Retinal pigment epithelial cell (primary cell): ENCODE data around the gene GALNT15.
A peak's percentile ranks its signal among the peaks of the same experiment; 100 is the strongest.

ENCODE experiments used
- DNase-seq: peaks from one replicate; pipeline ENCODE4 v3.0.0-alpha.2; 2010; ENCODE audit warnings: low read depth
- H3K4me3 ChIP-seq: 2 replicates; pipeline ENCODE4 v1.5.1; 2011; ENCODE audit warnings: mild to moderate bottlenecking, low read length, control low read depth, moderate library complexity
- TF ChIP-seq, protein P1 (sequence below): conservative IDR thresholded peaks from 2 replicates; pipeline ENCODE4 v1.5.1; 2011; ENCODE audit warnings: low read depth, low read length, control low read depth, inconsistent platforms

GALNT15 gene

GRCh38 chr3:16143861-16144447 is 30.5 kb upstream of the GALNT15 start:
- TF ChIP-seq, protein P1, sequence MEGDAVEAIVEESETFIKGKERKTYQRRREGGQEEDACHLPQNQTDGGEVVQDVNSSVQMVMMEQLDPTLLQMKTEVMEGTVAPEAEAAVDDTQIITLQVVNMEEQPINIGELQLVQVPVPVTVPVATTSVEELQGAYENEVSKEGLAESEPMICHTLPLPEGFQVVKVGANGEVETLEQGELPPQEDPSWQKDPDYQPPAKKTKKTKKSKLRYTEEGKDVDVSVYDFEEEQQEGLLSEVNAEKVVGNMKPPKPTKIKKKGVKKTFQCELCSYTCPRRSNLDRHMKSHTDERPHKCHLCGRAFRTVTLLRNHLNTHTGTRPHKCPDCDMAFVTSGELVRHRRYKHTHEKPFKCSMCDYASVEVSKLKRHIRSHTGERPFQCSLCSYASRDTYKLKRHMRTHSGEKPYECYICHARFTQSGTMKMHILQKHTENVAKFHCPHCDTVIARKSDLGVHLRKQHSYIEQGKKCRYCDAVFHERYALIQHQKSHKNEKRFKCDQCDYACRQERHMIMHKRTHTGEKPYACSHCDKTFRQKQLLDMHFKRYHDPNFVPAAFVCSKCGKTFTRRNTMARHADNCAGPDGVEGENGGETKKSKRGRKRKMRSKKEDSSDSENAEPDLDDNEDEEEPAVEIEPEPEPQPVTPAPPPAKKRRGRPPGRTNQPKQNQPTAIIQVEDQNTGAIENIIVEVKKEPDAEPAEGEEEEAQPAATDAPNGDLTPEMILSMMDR = no peak
- H3K4me3 ChIP-seq = no peak overlapping the region
- DNase-seq = no peak

- no peak overlapping the region for H3K4me3 ChIP-seq
- DNase-seq = no peak
- TF ChIP-seq, protein P1 = no peak
Observed at GRCh38 chr3:16145176-16145575, 29.3 kb upstream of the GALNT15 start.

GRCh38 chr3:16146015-16146730 is 28.3 kb upstream of the GALNT15 start:
- H3K4me3 ChIP-seq = no peak overlapping the region
- no peak for DNase-seq
- TF ChIP-seq, protein P1 = no peak

DNA sequence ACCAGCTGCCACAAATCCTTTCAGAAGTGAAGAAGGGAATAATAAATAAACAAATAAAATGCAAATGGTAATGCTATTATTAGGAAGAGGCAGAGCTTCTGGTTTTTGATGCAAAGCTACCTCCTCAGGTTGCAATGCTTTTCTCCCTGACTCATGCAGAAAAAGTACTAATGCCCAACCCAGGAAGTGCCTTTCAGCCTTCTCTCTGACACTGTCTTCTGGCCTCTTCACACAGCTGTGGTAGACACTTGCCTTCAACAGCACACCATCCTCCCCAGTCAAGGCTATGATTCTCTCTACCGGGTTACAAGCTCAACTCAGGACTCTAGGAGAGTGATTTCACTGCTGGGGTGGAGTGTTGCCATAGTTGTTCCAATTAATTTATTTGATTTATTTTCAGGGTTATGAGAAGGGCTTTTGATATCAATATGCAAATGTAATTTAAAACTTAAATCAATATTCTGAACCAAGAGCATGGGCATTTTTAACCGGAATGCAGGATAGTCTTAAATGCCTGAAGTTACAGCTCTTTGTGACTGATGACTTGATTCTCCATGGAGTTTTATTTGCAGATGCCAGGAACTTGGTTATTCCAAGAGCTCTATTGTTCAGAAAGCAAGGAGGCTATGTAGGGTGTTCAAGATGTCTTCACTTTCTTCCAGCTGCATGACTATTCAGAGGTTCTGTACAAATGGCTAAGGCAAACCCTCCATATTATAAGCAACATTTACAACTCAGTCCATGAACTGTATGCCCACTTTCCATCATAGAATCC is 27.1 kb upstream of the GALNT15 start:
- no peak for DNase-seq
- H3K4me3 ChIP-seq = no peak overlapping the region
- TF ChIP-seq, protein P1 = no peak

GRCh38 chr3:16148213-16148612 is 26.3 kb upstream of the GALNT15 start:
- no peak overlapping the region for H3K4me3 ChIP-seq
- TF ChIP-seq, protein P1 = no peak
- no peak for DNase-seq

- H3K4me3 ChIP-seq = no peak overlapping the region
- TF ChIP-seq, protein P1 = no peak
- peak; percentile 68 for DNase-seq
Observed at GRCh38 chr3:16148783-16149182, 25.7 kb upstream of the GALNT15 start.

- DNase-seq = no peak
- TF ChIP-seq, protein P1 = no peak
- no peak overlapping the region for H3K4me3 ChIP-seq
Observed at GRCh38 chr3:16150285-16150684, 24.2 kb upstream of the GALNT15 start.
